ENCODE data around the gene RAB3IL1.

The RAB3IL1 gene

GRCh38 chr11:61900251-61900650 lies 17.1 kb downstream of the RAB3IL1 start:
- DNase-seq (ENCODE audit: low read depth, low spot score): no peak
- no peaks in the 10 kb centered on the region for H3K9me3 ChIP-seq (ENCODE audit: low read depth, low read length)
- TF ChIP-seq POLR2AphosphoS5 (IDR thresholded peaks at IDR 0.05; ENCODE audit: borderline replicate concordance, low read depth, low read length) (no peak), FOXP2 (optimal IDR thresholded peaks at IDR 0.05; ENCODE audit: control extremely low read depth, extremely low read length, insufficient read depth) (no peak), EZH2 (IDR thresholded peaks at IDR 0.05) (no peak)
- peaks cover 3% of the 10 kb centered on the region; the same call in 1 of the 2 replicates for H3K36me3 ChIP-seq (ENCODE audit: insufficient read depth, low read length)
- H3K4me3 ChIP-seq: no peak overlapping the region
- no peak overlapping the region for H3K27ac ChIP-seq
- H3K9ac ChIP-seq (ENCODE audit: insufficient read length): no peak overlapping the region

DNA sequence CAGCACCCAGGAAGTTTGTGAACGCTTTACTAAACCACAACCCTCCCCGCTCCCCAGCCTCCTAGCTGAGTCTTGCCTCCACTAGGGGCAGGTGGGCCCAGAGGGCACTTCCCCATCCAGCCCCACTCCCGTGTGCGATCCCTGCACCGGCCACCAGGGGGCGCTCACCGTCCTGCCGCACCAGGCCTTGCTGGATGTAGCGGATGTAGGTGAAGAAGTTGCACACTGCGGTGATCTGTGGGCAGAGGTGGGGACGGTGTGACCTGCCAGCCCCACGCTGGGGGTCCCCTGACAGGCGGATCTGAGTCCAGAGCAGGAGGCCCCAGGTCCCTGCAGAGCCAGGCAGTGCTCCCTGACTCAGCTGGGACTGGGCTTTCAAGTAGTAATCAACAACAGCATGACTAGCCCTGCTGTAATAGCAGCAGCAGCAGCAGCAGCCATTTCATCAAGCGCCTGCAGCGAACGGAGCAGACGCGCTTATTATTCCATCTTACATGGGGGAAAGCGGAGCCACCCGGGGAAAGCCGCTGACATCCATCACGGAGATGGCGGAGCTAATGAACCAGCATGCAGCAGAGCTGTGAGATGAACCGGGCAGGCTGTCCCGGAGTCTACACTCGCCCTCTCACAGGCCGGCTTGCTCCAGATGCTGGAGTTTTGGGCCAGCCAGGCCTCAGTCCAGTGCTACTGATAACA lies 18.1 kb downstream of the RAB3IL1 start:
- Histone ChIP-seq H3K9me3 (ENCODE audit: low read depth, low read length) (no peaks in the 10 kb centered on the region), H3K4me3 (no peak overlapping the region), H3K9ac (ENCODE audit: insufficient read length) (no peak overlapping the region), H3K27ac (no peak overlapping the region), H3K36me3 (ENCODE audit: insufficient read depth, low read length) (peaks cover 3% of the 10 kb centered on the region; the same call in 1 of the 2 replicates)
- peak; percentile 26 for DNase-seq (ENCODE audit: low read depth, low spot score)
- TF ChIP-seq POLR2AphosphoS5 (IDR thresholded peaks at IDR 0.05; ENCODE audit: borderline replicate concordance, low read depth, low read length) (no peak), EZH2 (IDR thresholded peaks at IDR 0.05) (no peak), FOXP2 (optimal IDR thresholded peaks at IDR 0.05; ENCODE audit: control extremely low read depth, extremely low read length, insufficient read depth) (no peak)

- H3K36me3 ChIP-seq (ENCODE audit: insufficient read depth, low read length): peaks cover 3% of the 10 kb centered on the region; the same call in 1 of the 2 replicates
- TF ChIP-seq EZH2 (IDR thresholded peaks at IDR 0.05) (no peak), POLR2AphosphoS5 (IDR thresholded peaks at IDR 0.05; ENCODE audit: borderline replicate concordance, low read depth, low read length) (no peak), FOXP2 (optimal IDR thresholded peaks at IDR 0.05; ENCODE audit: control extremely low read depth, extremely low read length, insufficient read depth) (no peak)
- no peak for DNase-seq (ENCODE audit: low read depth, low spot score)
- no peak overlapping the region; the same call in 1 of the 2 replicates for H3K27ac ChIP-seq
- H3K4me3 ChIP-seq: no peak overlapping the region
- no peak overlapping the region for H3K9ac ChIP-seq (ENCODE audit: insufficient read length)
- no peaks in the 10 kb centered on the region for H3K9me3 ChIP-seq (ENCODE audit: low read depth, low read length)
Observed at GRCh38 chr11:61898247-61898582, 19.2 kb downstream of the RAB3IL1 start.

- peak overlapping the region; percentile 29 for H3K9ac ChIP-seq (ENCODE audit: insufficient read length)
- DNase-seq (ENCODE audit: low read depth, low spot score): peak; percentile 35
- H3K9me3 ChIP-seq (ENCODE audit: low read depth, low read length): no peaks in the 10 kb centered on the region
- no peak overlapping the region for H3K4me3 ChIP-seq
- peaks cover 3% of the 10 kb centered on the region; the same call in 1 of the 2 replicates for H3K36me3 ChIP-seq (ENCODE audit: insufficient read depth, low read length)
- TF ChIP-seq EZH2 (IDR thresholded peaks at IDR 0.05) (no peak), POLR2AphosphoS5 (IDR thresholded peaks at IDR 0.05; ENCODE audit: borderline replicate concordance, low read depth, low read length) (no peak), FOXP2 (optimal IDR thresholded peaks at IDR 0.05; ENCODE audit: control extremely low read depth, extremely low read length, insufficient read depth) (no peak)
- peak overlapping the region; percentile 31; the same call in 1 of the 2 replicates for H3K27ac ChIP-seq
Observed at GRCh38 chr11:61897387-61898246, 19.7 kb downstream of the RAB3IL1 start.

DNA sequence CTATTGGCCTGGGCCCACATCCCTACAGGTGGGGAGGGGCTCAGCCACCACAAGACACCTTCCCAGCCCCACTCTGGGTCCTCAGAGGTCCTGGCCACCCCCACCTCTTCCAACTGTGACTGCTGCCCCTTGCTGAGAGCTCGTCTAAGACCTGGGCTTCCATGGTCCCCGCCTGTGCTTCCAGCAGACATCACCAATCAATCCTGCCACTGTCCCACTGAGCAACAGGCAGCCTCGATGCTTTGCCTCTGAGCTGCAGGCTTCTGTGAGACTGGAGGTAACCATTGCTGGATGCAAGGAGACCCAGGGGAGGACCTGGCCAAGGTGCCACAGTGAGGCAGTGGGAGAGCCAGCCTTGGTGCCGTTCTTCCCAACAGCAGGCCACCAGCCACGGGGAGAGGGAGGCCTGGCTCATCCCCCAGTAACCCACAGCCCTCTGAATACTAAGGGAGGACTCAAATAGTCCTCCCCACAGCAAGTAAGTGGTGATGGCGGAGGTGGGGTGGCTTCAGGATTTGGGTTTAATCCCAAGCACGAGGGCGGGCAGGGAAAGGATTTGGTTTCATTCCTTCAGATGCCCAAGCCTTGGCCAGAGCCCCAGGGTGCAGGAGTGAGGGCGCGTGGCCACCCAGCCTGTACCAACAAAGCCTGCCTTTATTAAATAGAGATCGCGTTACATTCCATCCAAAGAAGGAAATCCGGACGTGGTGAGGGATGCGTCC lies 20.5 kb downstream of the RAB3IL1 start:
- no peak overlapping the region for H3K9ac ChIP-seq (ENCODE audit: insufficient read length)
- peaks cover 3% of the 10 kb centered on the region; the same call in 1 of the 2 replicates for H3K36me3 ChIP-seq (ENCODE audit: insufficient read depth, low read length)
- H3K9me3 ChIP-seq (ENCODE audit: low read depth, low read length): no peaks in the 10 kb centered on the region
- no peak for DNase-seq (ENCODE audit: low read depth, low spot score)
- no peak for TF ChIP-seq EZH2 (IDR thresholded peaks at IDR 0.05)
- TF ChIP-seq POLR2AphosphoS5 (IDR thresholded peaks at IDR 0.05; ENCODE audit: borderline replicate concordance, low read depth, low read length): no peak
- no peak for TF ChIP-seq FOXP2 (optimal IDR thresholded peaks at IDR 0.05; ENCODE audit: control extremely low read depth, extremely low read length, insufficient read depth)
- no peak overlapping the region for H3K27ac ChIP-seq
- H3K4me3 ChIP-seq: no peak overlapping the region

DNA sequence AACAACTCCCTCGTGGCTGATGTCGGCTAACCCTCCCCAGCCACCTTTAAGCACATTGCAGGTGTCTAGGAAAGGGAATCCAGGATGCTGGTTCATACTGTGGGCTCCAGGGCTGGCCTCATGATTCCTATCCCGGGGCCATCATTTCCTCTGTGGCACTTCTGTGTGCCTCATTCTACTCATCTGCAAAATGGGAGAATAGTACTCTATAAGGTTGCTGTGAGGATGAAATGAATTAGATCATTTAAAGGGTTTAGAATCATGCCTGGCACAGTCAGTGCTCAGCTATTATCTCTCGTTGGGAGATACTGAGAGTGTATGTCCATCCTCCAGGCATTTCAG lies 21.7 kb downstream of the RAB3IL1 start:
- Histone ChIP-seq H3K9ac (ENCODE audit: insufficient read length) (no peak overlapping the region), H3K27ac (no peak overlapping the region), H3K4me3 (no peak overlapping the region), H3K36me3 (ENCODE audit: insufficient read depth, low read length) (no peaks in the 10 kb centered on the region; the same call in 1 of the 2 replicates), H3K9me3 (ENCODE audit: low read depth, low read length) (no peaks in the 10 kb centered on the region)
- no peak for TF ChIP-seq FOXP2 (optimal IDR thresholded peaks at IDR 0.05; ENCODE audit: control extremely low read depth, extremely low read length, insufficient read depth)
- TF ChIP-seq POLR2AphosphoS5 (IDR thresholded peaks at IDR 0.05; ENCODE audit: borderline replicate concordance, low read depth, low read length): no peak
- no peak for TF ChIP-seq EZH2 (IDR thresholded peaks at IDR 0.05)
- DNase-seq (ENCODE audit: low read depth, low spot score): no peak

DNA sequence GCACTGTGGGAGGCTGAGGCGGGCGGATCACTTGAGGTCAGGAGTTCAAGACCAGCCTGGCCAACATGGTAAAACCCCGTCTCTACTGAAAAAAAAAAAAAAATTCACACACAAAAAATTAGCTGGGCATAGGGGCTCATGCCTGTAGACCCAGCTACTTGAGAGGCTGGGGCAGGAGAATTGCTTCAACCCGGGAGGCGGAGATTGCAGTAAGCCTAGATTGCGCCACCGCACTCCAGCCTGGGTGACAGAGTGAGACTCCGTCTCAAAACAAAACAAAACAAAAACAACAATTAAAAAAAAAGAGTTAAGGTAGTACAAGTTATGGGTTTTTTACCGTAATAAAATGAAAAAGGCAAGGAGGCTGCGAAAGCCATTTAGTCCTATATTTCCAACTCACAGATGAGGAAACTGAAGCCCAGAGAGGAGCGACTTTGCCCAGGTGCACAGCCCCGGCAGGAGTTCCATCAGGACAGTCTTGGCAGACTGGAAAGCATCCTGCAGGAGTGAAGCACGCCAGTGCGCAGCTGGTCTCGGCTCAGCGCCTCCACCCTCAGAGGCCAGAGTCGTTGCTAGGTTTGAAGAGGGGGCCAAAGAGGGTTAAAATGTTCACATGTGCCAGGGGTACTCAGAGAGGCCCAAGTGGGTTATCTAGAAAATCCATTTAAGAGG lies 22.2 kb downstream of the RAB3IL1 start:
- TF ChIP-seq POLR2AphosphoS5 (IDR thresholded peaks at IDR 0.05; ENCODE audit: borderline replicate concordance, low read depth, low read length): no peak
- no peak for TF ChIP-seq FOXP2 (optimal IDR thresholded peaks at IDR 0.05; ENCODE audit: control extremely low read depth, extremely low read length, insufficient read depth)
- no peak for TF ChIP-seq EZH2 (IDR thresholded peaks at IDR 0.05)
- no peak overlapping the region for H3K9ac ChIP-seq (ENCODE audit: insufficient read length)
- DNase-seq (ENCODE audit: low read depth, low spot score): no peak

More for the DNA sequence above, 22.2 kb downstream of the RAB3IL1 start:
- Histone ChIP-seq H3K9me3 (ENCODE audit: low read depth, low read length) (no peaks in the 10 kb centered on the region), H3K4me3 (no peak overlapping the region), H3K27ac (0 out of 2 replicates have a peak overlapping the region, but pooled peaks have one; percentile 42), H3K36me3 (ENCODE audit: insufficient read depth, low read length) (no peaks in the 10 kb centered on the region; the same call in 1 of the 2 replicates)

All from SK-N-MC (cell line).